IMR-90 (cell line): ENCODE results near the gene ZCCHC24. TPM values are rescaled to one million over a fixed set of nuclear protein-coding genes. Genes with fewer than 3 reads are reported as not detected.

Experiments
- ATAC-seq: fragments of 200-7000 bp; cut with Tn5 transposase; 2 replicates; pipeline ENCODE4 v1.9.1; 2020; ENCODE audit warnings: low read depth, mild to moderate bottlenecking, moderate library complexity
- BruUV-seq: library from RNA; stranded (reverse); fragments of 400-500 nt; replicated peaks from 2 replicates; lab custom pipeline; 2021; lab: Mats Ljungman, UMichigan
- CTCF ChIA-PET: fragments of 300-600 bp; formaldehyde crosslinking; extraction: SDS; loops from one replicate; lab custom pipeline; 2021; ENCODE audit warnings: antibody characterized with exemption; lab: Yijun Ruan, JAX
- POLR2A ChIA-PET: fragments of 300-600 bp; sonication (Branson Sonifier 250); formaldehyde crosslinking; loops from one replicate; lab custom pipeline; 2022; ENCODE audit warnings: antibody characterized with exemption; ENCODE audit not compliant: unreplicated experiment; lab: Charles Lee
- DNase-seq: peaks from one replicate; pipeline ENCODE4 v3.0.0; 2013
- H2AFZ ChIP-seq: replicated peaks from 2 replicates; pipeline ENCODE3; 2013; ENCODE audit warnings: low read length, mild to moderate bottlenecking; ENCODE audit not compliant: poor library complexity
- H2AK5ac ChIP-seq: 2 replicates; pipeline ENCODE4 v1.6.1; 2013; ENCODE audit warnings: low read depth, low read length, inconsistent platforms
- H2AK9ac ChIP-seq: replicated peaks from 2 replicates; pipeline ENCODE3; 2013; ENCODE audit warnings: mild to moderate bottlenecking, low read depth, low read length, moderate library complexity; ENCODE audit not compliant: poor library complexity
- H2BK120ac ChIP-seq: 2 replicates; pipeline ENCODE4 v1.6.1; 2013; ENCODE audit warnings: low read depth, low read length, inconsistent platforms
- H2BK15ac ChIP-seq: 3 replicates; pipeline ENCODE4 v1.6.1; 2013; ENCODE audit warnings: low read depth, low read length, inconsistent platforms
- H2BK20ac ChIP-seq: 2 replicates; pipeline ENCODE4 v1.6.1; 2013; ENCODE audit warnings: low read depth, mild to moderate bottlenecking, inconsistent platforms, low read length, moderate library complexity
- H2BK5ac ChIP-seq: 2 replicates; pipeline ENCODE4 v1.6.1; 2013; ENCODE audit warnings: mild to moderate bottlenecking, low read depth, low read length, inconsistent platforms; ENCODE audit not compliant: poor library complexity, severe bottlenecking
- H3K14ac ChIP-seq: replicated peaks from 2 replicates; pipeline ENCODE4 v1.6.1; 2013; ENCODE audit warnings: low read depth, low read length, inconsistent platforms
- H3K18ac ChIP-seq: 2 replicates; pipeline ENCODE4 v1.6.1; 2013; ENCODE audit warnings: low read depth, low read length, control low read depth
- H3K23ac ChIP-seq: 2 replicates; pipeline ENCODE4 v1.6.1; 2013; ENCODE audit warnings: low read depth, low read length, inconsistent platforms
- H3K27ac ChIP-seq: 2 replicates; pipeline ENCODE4 v1.5.1; 2013; ENCODE audit warnings: mild to moderate bottlenecking, control low read depth, low read length; ENCODE audit not compliant: insufficient read depth
- H3K27me3 ChIP-seq: 2 replicates; pipeline ENCODE4 v1.6.1; 2013; ENCODE audit warnings: low read length; ENCODE audit not compliant: control insufficient read depth, insufficient read depth
- H3K36me3 ChIP-seq: 2 replicates; pipeline ENCODE4 v1.6.1; 2013; ENCODE audit warnings: low read length, mixed read lengths; ENCODE audit not compliant: control insufficient read depth, insufficient read depth
- H3K4ac ChIP-seq: 2 replicates; pipeline ENCODE4 v1.6.1; 2013; ENCODE audit warnings: low read depth, low read length, inconsistent platforms
- H3K4me1 ChIP-seq: 2 replicates; pipeline ENCODE4 v1.6.1; 2013; ENCODE audit warnings: low read length, mixed read lengths; ENCODE audit not compliant: control insufficient read depth, insufficient read depth
- H3K4me2 ChIP-seq: 2 replicates; pipeline ENCODE4 v1.6.1; 2013; ENCODE audit warnings: low read depth, mild to moderate bottlenecking, control low read depth, low read length, moderate library complexity
- H3K4me3 ChIP-seq: 2 replicates; pipeline ENCODE4 v1.5.1; 2013; ENCODE audit warnings: low read depth, mild to moderate bottlenecking, control low read depth, low read length, moderate library complexity; ENCODE audit not compliant: insufficient read depth
- H3K56ac ChIP-seq: 2 replicates; pipeline ENCODE4 v1.6.1; 2013; ENCODE audit warnings: low read length, inconsistent platforms; ENCODE audit not compliant: insufficient read depth; ENCODE audit errors: extremely low read depth
- H3K79me1 ChIP-seq, 2 experiments: 2 replicates each; pipeline ENCODE4 v1.6.1; 2013; ENCODE audit warnings: low read length in 2 of 2, inconsistent platforms in 1 of 2, low read depth in 1 of 2
- H3K9ac ChIP-seq: 2 replicates; pipeline ENCODE4 v1.6.1; 2013; ENCODE audit warnings: low read depth, low read length, control low read depth
- H3K9me1 ChIP-seq: 2 replicates; pipeline ENCODE4 v1.6.1; 2013; ENCODE audit warnings: low read length, inconsistent platforms; ENCODE audit not compliant: insufficient read depth
- H3K9me3 ChIP-seq: 2 replicates; pipeline ENCODE4 v1.6.1; 2013; ENCODE audit warnings: low read length; ENCODE audit not compliant: control insufficient read depth, insufficient read depth
- H4K20me1 ChIP-seq: 2 replicates; pipeline ENCODE4 v1.6.1; 2013; ENCODE audit warnings: low read length, inconsistent platforms; ENCODE audit not compliant: insufficient read depth
- H4K5ac ChIP-seq: 2 replicates; pipeline ENCODE4 v1.6.1; 2013; ENCODE audit warnings: mild to moderate bottlenecking, low read depth, low read length, control low read depth
- H4K8ac ChIP-seq, 2 experiments: 2 replicates each; pipeline ENCODE4 v1.6.1; 2013; ENCODE audit warnings: low read depth in 2 of 2, low read length in 2 of 2, control low read depth in 1 of 2, inconsistent platforms in 1 of 2
- H4K91ac ChIP-seq: 2 replicates; pipeline ENCODE4 v1.6.1; 2013; ENCODE audit warnings: low read depth, low read length, inconsistent platforms; ENCODE audit not compliant: insufficient read depth
- BHLHE40 ChIP-seq: fragments of 150-350 bp; IDR thresholded peaks from 2 replicates; pipeline ENCODE4 v1.6.1; 2016; ENCODE audit warnings: mild to moderate bottlenecking, low read depth, low read length
- CEBPB ChIP-seq: IDR thresholded peaks from 2 replicates; pipeline ENCODE4 v1.6.1; 2012; ENCODE audit warnings: low read depth, low read length, improper control_type of control experiment
- WGBS, 2 experiments: methylation state at CpG; one replicate each; pipeline versions ENCODE4 v1.1.5 to v1.1.7; 2013; ENCODE audit warnings: missing lambda C conversion rate in 2 of 2; ENCODE audit not compliant: insufficient read length in 1 of 2; ENCODE audit errors: extremely low coverage in 2 of 2; 5-methylcytosine and 5-hydroxymethylcytosine counted together
- dilution Hi-C: fragments of 300-500 bp; cut with HindIII; formaldehyde crosslinking; loops from one replicate; pipeline ENCODE4 v1.14.3; 2018; ENCODE audit warnings: low sequenced_read_pairs; ENCODE audit not compliant: unreplicated experiment
- in situ Hi-C: fragments of 300-500 bp; cut with MboI; formaldehyde crosslinking; loops from 3 replicates; pipeline ENCODE4 v1.14.3; 2019; ENCODE audit warnings: low sequenced_read_pairs, inconsistent platforms, mixed read lengths
- intact Hi-C: fragments of 100-400 bp; cut with micrococcal nuclease; formaldehyde crosslinking; loops from 2 replicates; pipeline ENCODE4 v1.10.0; 2022
- polyA plus RNA-seq, 3 experiments: library from polyadenylated mRNA; depleted of rRNA; stranded (reverse); fragments of >200 nt; gene quantifications; 2 replicates each; pipeline ENCODE4 v1.2.3, GENCODE V29; 2012; ENCODE audit warnings: low replicate concordance in 1 of 3
- total RNA-seq: library from RNA; depleted of rRNA; stranded (reverse); fragments of >200 nt; gene quantifications from 2 replicates; pipeline ENCODE4 v1.2.3, GENCODE V29; 2012

The ZCCHC24 gene
- total and polyA plus RNA-seq, 2 of the 4 experiments (the other 2 are of a cell fraction) = 15.1 to 25.9 TPM

GRCh38 chr10:79458483-79458882 lies 13.1 kb upstream of the ZCCHC24 start:
- no peaks in the 10 kb centered on the region for H3K27me3 ChIP-seq
- TF ChIP-seq BHLHE40 = no peak
- TF ChIP-seq CEBPB = peak; percentile 59
- no peaks in the 10 kb centered on the region for H3K79me1 ChIP-seq
- H3K4me3 ChIP-seq = no peak overlapping the region
- no TSS peak for BruUV-seq
- no peak for ATAC-seq
- H3K27ac ChIP-seq = no peak overlapping the region
- no peak overlapping the region; the same call in 1 of the 2 replicates for H2AK5ac ChIP-seq
- in situ Hi-C loops = no loop called here
- no peak for DNase-seq
- H2BK5ac ChIP-seq = no peak overlapping the region
- no peaks in the 10 kb centered on the region for H3K9me3 ChIP-seq
- dilution Hi-C loops = no loop called here
- no peak overlapping the region for H3K14ac ChIP-seq
- H2BK15ac ChIP-seq = no peak overlapping the region
- no peak overlapping the region for H3K18ac ChIP-seq
- WGBS, 2 experiments = 96% methylated on average over 2 of the region's 4 CpGs; no CpG with 5 or more reads in 1 of the 2 experiments
- H4K5ac ChIP-seq = no peak overlapping the region
- no peaks in the 10 kb centered on the region for H4K20me1 ChIP-seq
- H3K23ac ChIP-seq = 0 out of 2 replicates have a peak overlapping the region, but pooled peaks have one; percentile 7
- peaks cover 8% of the 10 kb centered on the region for H3K4me1 ChIP-seq
- H3K56ac ChIP-seq = no peak overlapping the region
- no peak overlapping the region for H2BK20ac ChIP-seq
- no peak overlapping the region for H2BK120ac ChIP-seq
- H2AK9ac ChIP-seq = peak overlapping the region; percentile 30
- H4K8ac ChIP-seq = no peak overlapping the region
- no peaks in the 10 kb centered on the region for H3K36me3 ChIP-seq
- peaks cover 10% of the 10 kb centered on the region for H3K9me1 ChIP-seq
- no peak overlapping the region for H3K9ac ChIP-seq
- H3K4ac ChIP-seq = no peak overlapping the region
- H2AFZ ChIP-seq = no peak overlapping the region
- no peak overlapping the region for H4K91ac ChIP-seq
- no peak overlapping the region for H3K4me2 ChIP-seq
- ChIA-PET POLR2A (no interaction called here), CTCF (interaction anchor here (0.6 kb wide), 1 partner anchor 84 kb away, joined by 3 read pairs; no protein-coding TSS in a partner anchor)
- intact Hi-C loops = no loop called here
